KG1 (cell line): ENCODE data around the gene MRTFB.
"Not testable (repeated sequence)": the region's sequence is repeated elsewhere in the genome, so short reads cannot be mapped to it uniquely, and the experiment has no call there.

Experiments used
- DNase-seq: peaks from one replicate; lab custom pipeline; 2025; lab: John Stamatoyannopoulos, UW

Gene MRTFB

DNA sequence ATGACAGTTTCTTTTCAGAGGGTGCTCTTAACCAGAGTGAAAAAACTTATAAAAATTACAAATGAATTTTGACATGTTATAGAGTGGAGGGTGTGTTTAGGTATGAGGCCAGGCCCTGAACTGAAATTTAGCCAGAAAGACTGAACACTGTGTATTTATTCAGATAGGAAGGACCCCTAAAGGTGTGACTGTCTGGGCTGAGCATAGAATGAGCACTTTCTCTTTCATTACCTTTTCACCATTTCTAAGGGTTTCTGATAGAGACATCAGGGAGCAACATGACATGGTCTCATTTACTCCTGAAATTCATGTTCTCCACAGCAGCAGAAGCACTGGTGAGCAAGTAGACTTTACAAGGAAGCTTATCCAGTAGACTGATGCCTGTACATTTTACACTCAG is 32.9 kb downstream of the MRTFB start:
- DNase-seq, result no peak

DNA sequence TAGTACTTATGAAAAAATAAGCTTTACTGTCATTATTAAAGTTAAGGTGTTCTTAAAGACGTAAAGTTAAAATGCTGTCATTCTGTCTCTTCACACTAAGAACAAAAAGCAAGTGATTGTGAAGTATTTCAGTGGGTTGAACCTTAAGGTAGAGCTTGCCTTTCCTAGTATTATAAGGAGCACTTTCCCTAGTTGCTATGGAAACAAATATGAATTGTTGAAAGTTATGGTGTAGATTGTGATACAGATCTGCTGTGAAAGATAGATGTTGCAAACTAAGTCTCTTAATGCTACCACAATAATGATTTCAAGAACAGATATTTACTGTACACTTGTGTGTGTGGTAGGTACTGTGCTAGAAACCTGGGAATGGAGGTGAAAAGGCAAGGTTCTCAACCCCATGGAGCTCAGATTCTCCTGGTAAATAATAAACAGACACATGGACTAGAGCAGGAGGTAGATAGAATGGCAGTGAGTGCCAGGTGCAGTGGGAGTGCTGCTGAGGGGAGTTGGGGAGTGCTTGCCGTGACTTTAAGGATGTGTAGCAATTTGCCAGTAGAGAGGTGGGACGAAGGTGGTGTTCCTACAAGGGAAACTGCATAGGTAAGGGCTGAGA is 34.7 kb downstream of the MRTFB start:
- DNase-seq, result no peak

DNA sequence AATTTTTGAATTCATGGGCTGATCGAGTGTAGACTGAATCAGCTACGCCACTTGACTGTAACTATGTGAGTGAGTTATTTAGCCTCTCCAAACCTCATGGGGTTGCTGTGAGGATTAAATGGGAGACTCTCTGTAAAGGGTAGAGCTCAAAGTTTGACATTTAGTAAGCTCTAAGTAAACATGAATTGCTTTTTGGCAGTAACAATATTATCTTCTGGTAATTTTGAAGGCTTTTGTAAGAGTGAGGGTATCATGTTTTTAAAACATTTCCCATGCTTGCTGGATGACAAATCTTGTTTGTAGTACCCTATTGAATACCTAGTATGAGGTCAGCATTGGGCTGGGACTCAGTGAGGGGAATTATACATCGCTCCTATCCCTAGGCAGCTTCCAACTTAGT is 35.3 kb downstream of the MRTFB start:
- DNase-seq, result no peak

DNA sequence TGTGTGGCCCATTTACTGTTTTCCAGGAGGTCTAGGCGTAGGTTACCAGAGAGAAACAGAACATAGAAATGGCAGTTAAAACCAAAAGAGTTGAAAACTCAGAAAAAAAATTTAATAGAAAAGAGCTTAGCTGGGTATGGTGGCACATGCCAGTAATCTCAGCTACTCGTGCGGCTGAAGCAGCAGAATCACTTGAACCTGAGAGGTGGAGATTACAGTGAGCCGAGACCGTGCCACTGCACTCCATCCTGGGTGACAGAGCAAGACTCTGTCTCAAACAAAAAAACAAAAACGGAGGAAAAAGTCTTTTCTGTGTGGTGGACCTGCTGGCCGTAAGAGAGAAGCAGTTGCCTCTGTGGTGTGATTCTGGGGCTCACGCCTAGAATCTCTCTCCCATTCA is 35.8 kb downstream of the MRTFB start:
- no peak for DNase-seq

DNA sequence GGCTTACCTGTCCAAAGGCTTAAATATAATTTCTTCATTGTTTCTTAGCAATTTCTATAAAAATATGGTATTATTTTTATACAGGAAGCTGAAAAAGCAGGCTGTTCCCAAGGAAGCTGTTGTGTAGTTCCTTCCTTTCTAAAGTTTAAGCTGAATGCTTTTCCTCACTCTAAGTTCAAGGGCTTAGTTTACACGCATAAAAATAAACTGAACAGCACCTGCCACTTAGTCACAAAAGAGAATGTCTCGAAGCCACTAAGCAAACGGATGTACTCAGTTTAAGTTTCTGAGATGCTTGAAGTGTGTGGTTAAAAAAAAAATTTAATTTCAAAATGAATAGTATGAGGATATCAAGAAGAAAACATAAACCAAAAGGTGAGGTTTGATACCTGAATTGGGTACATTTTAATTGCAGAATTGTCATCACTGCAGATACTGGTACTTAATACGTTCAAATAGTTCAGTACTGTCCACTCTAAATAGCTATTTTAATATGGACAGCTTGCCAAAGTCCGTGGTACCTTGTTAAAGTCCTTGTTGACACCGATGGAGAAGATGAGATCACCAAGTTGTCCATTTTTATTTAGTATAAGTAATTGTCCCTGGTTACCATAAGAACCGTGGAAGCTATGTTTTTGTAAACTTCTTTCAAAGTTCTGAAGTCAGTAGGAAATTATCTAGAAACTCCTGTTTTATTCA is 38.1 kb downstream of the MRTFB start:
- DNase-seq, result no peak

DNA sequence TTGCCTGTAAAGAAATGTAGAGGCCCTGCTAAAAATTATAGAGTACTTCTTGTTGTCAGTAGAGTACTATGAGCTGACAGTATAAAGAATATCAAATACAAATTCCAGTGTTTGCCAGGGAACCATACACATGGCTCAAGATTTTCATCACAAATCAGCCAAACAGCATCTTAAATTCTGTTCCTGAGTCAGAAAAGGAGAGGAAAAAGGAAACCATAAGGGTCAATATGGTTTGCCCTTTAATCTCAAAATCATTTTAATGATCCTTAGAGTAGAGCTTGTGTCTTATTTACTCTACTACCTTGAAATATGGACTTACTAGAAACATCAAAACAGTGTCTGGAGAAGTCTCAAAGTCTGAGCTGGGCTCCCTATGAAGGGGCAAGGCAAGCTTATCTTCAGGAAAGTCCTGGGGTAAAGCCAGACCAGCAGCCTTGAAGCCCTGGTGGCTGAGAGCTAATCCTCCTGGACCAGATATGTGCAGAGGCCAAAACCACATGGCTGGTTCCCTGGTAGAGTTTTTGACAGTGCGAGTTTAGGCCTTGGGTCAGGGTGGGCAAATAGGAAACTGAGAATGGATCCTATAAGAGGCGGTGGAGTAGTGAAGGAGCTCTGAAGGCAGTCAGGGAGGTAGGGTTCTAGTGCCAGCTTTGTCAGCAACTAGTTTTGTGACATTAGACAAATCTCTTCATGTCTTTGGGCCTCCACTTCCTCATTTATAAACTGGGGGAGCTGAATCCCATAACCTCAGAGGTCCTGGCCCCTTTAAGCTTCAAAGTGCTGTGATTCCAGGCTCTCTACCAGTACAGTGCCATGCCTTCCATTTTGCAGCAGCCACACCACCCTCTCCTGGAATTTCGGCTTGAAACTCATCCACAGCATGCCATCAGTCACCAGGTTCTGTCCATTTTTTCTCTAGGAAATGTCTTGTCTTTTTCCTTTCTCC is 38.9 kb downstream of the MRTFB start:
- DNase-seq, result no peak

DNA sequence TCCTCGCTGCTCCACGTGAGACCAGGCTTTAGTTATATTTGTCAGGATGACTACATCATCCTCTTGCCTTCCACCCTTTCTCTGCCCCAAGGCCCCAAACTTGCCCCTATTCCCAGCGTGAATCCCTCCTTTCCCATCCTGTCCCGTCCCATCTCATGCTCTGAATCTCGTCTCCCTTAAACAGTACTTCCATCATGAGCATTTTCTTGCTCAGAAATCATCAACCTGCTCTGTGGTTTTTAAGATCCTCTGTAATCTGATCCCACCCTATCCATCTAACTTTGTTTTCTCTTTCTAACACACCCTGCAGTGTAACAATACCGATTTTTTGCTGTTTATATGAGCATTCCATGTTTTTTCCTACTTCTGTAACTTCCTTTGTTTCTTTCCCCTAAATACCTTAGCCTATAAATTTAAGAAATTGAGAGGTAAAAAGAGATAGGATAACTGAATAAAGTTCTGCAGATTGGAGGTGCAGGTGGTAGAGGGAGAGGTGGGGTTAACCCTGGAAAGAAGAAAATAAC is 39.7 kb downstream of the MRTFB start:
- no peak for DNase-seq

DNA sequence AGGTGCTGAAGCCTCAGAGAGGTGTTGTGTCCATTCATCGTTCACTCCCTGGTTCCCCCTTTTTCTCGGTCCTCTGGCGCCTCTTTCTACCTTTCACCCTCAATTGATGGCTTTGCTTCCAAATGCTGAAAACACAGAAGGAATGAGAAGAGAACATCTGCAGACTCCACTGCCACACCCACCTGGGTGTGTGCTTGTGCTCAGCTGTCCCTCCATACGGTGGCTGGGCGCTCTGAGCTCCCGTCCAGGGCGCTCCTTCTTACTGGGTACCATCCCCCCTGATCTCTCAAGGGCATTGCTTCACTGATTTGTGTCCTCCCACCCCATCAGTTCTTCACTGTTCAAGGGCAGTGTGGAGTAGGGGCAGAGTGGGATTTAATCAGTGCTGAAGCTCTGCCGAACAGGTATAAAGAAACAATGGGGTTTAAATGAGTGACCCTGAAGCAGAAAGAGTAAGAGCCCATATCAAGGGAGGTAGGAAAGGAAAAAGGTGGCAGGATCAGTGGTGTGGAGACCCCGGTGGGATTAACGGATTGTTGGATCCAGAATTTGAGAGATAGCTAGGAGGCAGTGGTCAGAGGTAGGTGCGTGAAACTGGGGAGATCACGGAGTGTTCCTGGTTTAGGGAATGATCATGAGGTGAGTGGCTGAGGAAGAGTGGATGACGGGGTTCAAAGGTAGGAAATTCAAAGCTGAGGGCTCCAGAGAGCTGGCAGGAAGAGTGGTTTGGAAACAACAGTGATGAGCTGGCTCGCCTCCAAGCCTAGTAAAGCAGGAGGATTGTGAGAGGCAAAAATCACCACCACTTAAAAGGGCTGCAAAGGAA is 40.8 kb downstream of the MRTFB start:
- DNase-seq, result no peak

DNA sequence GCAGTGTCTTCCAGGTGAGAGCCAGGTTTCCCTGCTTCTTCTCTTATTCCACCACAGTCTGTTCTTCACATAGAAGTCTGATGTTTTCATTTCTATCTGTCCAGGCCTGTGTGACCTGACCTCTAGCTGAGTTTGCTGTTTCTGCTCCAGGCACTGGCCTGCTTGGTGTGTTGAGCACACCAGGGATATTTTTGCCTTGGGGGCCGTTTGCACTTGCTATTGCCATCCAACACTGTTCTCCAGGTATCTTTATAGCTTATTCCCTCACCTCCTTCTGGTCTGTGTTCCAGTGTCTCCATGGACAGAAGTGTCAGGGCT is 41.4 kb downstream of the MRTFB start:
- no peak for DNase-seq

DNA sequence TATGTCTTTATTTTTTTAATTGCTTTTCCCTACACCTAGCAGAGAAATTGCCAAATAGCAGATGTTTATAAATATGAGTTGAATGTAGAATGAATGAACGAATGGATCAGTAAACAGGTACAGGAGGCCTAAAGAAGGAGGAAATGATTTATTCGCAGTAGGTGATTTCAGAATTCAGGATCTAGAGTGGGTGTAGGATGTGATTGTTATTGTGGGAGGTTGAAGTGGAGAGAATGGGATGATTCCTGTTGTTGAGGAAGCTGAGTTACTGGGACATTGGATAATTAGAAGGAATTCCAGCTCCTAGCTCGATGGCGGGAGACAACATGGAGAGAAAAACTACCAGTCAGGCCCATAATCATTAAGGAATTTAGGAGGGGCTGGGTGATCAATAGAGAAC is 42.2 kb downstream of the MRTFB start:
- no peak for DNase-seq

DNA sequence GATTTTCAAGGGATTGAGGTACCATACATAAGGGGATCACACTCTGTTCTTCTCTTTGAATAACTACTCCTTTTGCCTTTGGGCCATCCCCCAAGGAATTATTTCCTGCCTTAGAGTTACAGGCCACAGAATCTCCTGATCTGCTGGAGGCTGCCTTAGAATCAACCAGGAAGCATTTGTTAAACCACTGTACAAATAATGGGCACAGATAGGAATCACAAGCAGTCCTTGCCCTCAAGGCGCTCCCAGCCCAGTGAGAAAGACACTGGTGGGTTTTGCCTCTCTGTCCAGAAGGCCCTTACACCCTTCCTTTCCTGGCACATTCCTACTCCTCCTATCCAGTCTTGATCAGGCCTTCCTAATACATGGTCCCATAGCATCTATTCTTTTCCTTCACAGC is 45.9 kb downstream of the MRTFB start:
- no peak for DNase-seq

DNA sequence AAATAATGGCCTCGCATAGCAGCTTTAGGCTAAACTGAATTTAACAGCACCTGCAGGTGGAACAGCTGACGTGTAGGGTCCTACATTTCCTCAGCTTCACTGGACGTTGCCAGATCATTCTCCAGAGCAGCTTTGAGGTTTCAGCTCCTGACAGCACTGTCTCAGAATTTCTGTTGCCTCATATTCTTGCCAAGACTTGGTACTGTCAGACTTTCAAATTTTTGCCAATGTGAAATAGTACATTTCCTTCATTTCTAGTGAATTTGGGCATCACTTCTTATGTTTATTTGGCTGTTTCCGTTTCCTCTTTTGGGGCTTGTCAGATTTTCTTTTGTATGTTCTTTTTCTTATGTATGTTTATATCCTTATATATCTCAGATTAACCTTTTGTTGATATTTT is 48.7 kb downstream of the MRTFB start:
- DNase-seq, result no peak

DNA sequence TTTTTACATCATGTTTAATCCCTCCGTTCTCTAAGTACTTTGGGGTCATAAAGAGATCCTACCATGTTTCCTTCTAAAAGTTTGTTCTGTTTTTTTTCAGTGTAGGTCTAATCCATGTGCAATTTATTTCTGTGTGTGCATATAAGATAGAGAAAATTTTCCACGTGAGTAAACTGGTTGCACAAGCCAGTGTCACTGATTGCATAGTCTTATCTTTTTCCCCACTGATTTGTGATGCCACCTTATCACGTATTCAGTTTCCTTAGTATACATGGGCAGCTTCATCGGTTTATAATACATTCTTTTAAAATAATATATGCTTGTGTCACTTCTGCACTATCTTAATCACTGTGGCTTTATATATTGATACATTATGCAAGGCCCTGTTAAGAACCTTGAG is 49.2 kb downstream of the MRTFB start:
- DNase-seq, result no peak

DNA sequence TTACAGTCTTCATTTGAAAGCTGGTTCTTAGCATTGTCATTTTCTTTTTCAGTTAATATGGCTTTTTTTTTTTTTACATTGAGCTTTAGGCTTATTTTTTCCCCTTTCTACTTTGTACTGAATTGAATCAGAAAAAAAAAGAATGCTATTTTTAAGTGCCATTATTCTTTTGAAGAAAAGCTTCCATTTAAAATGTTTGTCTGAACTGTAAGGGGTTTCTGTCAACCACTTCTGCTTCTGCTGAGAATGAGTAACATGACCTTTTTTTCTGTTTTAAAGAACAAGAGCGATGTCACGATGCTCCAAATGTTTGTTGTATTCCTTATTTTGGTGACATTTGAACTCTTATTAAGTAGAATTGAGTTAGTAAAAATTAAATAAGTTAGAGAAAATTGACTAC is 50.0 kb downstream of the MRTFB start:
- peak; percentile 7 for DNase-seq

DNA sequence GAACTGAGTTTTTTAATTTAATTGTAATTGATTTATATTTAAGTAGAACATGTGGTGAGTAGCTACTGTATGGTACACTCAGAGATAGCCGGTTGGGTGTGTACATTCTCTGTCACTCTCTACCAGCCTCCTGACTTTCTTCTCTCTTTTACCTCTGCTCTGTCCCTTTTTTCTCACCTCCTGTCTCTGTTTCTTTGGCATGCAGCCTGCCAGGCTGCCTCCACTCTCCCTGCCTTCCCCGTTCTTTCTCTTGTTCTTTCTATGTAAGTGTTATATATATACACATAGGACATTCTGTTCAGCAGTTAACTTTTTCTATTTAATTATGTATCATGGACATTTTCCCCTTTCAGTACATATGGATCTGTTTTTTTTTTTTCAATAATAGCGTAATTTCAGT is 50.8 kb downstream of the MRTFB start:
- no peak for DNase-seq

DNA sequence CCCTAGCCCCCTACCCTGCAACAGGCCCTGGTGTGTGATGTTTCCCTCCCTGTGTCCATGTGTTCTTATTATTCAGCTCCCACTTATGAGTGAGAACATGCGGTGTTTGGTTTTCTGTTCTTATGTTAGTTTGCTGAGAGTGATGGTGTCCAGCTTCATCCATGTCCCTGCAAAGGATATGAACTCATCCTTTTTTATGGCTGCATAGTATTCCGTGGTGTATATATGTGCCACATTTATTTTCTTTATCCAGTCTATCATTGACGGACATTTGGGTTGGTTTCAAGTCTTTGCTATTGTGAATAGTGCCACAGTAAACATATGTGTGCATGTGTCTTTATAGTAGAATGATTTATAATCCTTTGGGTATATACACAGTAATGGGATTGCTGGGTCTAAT is 51.3 kb downstream of the MRTFB start:
- not testable (repeated sequence) for DNase-seq

DNA sequence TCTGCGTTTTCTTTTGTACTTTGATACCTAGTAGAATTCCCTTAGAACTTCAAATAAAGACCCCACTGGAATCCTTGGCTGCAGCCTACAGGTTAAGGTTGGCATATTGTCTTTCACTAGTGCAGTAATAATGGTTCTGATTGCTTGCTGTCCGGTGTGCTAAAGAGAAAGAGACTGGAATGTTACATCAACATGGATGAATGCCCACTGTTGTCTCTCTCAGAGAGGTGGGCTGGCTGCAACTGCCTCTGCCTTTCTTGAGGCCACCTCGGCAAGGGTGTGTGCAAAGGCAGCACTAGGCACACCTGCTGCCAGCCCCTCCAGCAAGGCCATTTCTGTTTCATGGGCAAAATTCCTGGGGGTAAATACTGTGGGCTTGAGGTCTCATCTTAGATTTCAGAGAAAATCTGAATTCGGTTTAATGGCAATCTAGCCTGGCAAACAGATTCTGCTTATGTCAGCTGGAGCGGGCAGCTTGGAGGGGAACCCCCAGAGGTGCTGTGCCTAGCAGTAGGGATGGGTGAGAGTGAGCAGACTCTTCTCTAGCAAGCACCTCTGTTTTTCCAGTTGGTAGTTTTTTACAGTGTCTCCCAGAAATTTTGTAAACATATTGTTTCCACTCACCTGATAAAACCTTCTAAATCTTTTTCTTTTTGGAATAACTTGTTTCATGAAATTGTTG is 54.0 kb downstream of the MRTFB start:
- no peak for DNase-seq

DNA sequence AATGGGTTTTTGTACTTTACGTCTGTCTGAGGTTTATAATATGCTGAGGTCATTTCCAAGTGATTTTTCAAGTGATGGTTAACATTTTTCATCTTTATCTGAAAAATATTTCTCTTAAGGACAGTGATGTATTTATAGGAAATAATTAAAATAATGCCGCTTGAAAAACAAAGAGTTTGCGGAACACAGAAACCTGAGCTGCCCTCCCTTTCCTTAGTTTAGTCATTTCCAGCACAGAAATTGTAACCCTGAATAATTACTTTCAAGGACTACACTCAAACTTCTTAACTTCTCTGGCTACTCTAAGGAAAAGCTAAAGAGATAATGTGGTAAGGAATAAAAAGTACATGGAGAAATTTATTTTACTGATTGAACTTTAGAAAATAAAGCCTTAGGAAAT is 54.6 kb downstream of the MRTFB start:
- no peak for DNase-seq

DNA sequence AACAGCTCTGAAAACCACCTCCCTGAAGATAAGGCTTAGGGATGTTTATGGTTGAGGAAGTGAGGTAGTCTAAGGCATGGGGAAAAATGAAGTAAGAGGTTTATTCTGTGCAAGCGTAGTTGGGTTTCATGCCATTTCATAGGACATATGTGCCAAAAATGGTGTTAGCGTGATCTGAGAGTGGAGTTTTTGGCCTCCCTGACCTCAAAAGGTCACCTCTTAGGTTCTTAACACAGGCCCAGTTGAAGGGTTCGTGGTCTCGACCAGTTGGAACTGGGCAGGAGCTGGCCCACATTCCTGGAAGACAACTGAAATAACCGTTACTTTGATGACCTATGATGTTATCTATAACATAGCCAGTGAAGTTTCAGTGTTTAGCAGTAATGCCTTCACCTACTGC is 57.0 kb downstream of the MRTFB start:
- DNase-seq, result no peak

DNA sequence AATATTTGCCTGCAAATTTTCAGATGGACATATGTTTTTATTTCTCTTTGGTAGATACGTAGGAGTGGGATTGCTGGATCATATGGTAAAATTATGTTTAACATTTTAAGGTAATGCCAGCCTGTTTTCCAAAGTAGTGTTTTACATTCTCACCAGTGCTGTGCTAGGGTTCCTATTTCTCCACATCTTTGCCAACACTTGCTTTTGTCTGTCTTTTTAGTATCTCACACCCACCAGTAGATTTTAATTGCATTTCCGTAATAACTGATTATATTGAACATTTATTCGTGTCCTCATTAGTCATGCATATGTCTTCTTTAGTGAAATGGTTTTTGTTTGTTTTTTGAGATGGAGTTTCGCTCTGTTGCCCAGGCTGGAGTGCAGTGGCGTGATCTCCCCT is 58.4 kb downstream of the MRTFB start:
- no peak for DNase-seq
